ENCODE measurements around the gene NAA40. TPM values are rescaled to one million over a fixed set of nuclear protein-coding genes. Genes with fewer than 3 reads are reported as not detected.

Gene NAA40
- total and polyA plus RNA-seq, 2 experiments from 2014 or later, result 10.1 to 24.6 TPM

- no peaks in the 10 kb centered on the region for H3K9me3 Mint-ChIP-seq
Observed at GRCh38 chr11:63937713-63938478, 906 bp upstream of the NAA40 start.

More at GRCh38 chr11:63937713-63938478, 906 bp upstream of the NAA40 start:
- Histone ChIP-seq H2AFZ (peak overlapping the region; percentile 97), H3K4me2 (peak overlapping the region; percentile 88), H3K27ac (ENCODE audit: low read depth) (peak overlapping the region; percentile 95), H3K27me3 (ENCODE audit: insufficient read depth) (no peaks in the 10 kb centered on the region), H3K36me3 (ENCODE audit: insufficient read depth) (no peaks in the 10 kb centered on the region), H3K9me2 (ENCODE audit: insufficient read depth) (no peaks in the 10 kb centered on the region), H3K4me3 (peak overlapping the region; percentile 76), H3K79me2 (replicated peaks; ENCODE audit: insufficient read depth) (peaks cover 37% of the 10 kb centered on the region), H3F3A (replicated peaks; ENCODE audit: low read depth) (peaks cover 23% of the 10 kb centered on the region), H4K20me1 (replicated peaks; ENCODE audit: insufficient read depth) (peaks cover 19% of the 10 kb centered on the region), H3K4me1 (ENCODE audit: insufficient read depth) (peaks cover 8% of the 10 kb centered on the region)
- peak; percentile 17 for ATAC-seq
- no peaks in the 10 kb centered on the region; the same call in 2 of the 3 replicates for H3K36me3 Mint-ChIP-seq (ENCODE audit: low read depth)
- H3K27ac Mint-ChIP-seq, result peak overlapping the region; percentile 87
- TF ChIP-seq CTCF (conservative IDR thresholded peaks at IDR 0.05; ENCODE audit: low read depth in 2 of 2) (peak in 1 of 2 experiments; percentile 29; a peak in 2 of 4 replicates), ZNF331 (CRISPR knock-in tag; IDR thresholded peaks at IDR 0.05; ENCODE audit: low read depth) (no peak), NANOG (IDR thresholded peaks at IDR 0.05; ENCODE audit: borderline replicate concordance) (no peak), JUNB (IDR thresholded peaks at IDR 0.05; ENCODE audit: unreplicated experiment) (no peak), EZH2phosphoT487 (IDR thresholded peaks at IDR 0.05; ENCODE audit: unreplicated experiment) (no peak), REST (IDR thresholded peaks at IDR 0.05; ENCODE audit: unreplicated experiment) (no peak), ZNF114 (CRISPR knock-in tag; IDR thresholded peaks at IDR 0.05) (no peak), CREB1 (CRISPR knock-in tag; IDR thresholded peaks at IDR 0.05; ENCODE audit: low read depth) (no peak)
- peaks cover 13% of the 10 kb centered on the region for H3K27me3 Mint-ChIP-seq (ENCODE audit: insufficient read depth, low read depth, poor library complexity)
- H3K4me3 Mint-ChIP-seq, result peak overlapping the region; percentile 81
- peaks cover 14% of the 10 kb centered on the region for H3K4me1 Mint-ChIP-seq
- peak; percentile 59 for DNase-seq (ENCODE audit: low spot score)

Data from GM23338 (cell line).